Fibroblast of skin of left biceps (primary cell): ENCODE results near the gene PDE2A.

Source experiments
- DNase-seq, 2 experiments: peaks; one replicate each; pipeline ENCODE4 v3.0.0-alpha.2; 2013; ENCODE audit warnings: low read depth in 2 of 2

PDE2A gene

GRCh38 chr11:72615329-72615728 lies 58.9 kb downstream of the PDE2A start:
- DNase-seq = no peak

DNA sequence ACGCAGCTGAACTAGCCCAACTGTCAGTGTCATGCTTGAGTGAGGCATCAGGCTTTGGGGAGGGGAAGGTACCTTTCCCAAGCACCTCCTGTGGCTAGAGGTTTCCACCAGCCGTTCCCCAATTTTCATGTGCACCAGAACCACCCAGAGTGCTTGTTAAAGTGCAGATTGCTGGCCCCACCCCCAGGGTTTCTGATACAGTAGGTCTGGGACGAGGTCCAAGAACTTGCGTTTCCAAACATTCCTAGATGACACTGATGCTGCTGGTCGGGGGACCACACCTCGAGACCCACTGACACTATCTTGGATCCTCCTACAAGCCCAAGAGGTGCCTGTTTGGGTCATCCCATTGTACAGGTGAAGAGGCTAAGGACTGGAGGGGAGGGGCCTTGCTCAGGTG lies 59.8 kb downstream of the PDE2A start:
- DNase-seq = no peak

- no peak for DNase-seq
Measured at GRCh38 chr11:72613977-72614376, 60.2 kb downstream of the PDE2A start.

- DNase-seq = no peak
Measured at GRCh38 chr11:72613450-72613849, 60.8 kb downstream of the PDE2A start.

DNA sequence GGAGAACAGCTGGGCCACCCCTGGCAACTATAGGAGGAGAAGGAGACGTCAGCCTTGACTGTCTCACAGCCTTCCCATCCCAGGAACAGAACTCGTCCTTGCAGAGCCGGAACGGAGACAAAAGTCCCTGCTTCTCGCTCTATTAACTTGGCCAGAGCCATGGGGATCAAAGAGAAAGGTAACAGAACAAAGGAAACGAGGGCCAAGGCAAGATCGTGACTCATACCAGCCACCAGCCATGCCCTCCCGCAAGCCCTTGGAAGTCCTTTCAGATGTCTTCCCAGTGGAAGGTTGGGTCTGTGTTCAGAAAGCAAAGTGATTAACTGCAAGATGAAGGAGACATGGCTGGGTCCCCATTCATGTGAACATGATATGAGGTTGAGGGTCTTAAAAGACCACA lies 64.7 kb downstream of the PDE2A start:
- DNase-seq = no peak

- no peak for DNase-seq
Measured at GRCh38 chr11:72609045-72609444, 65.2 kb downstream of the PDE2A start.

DNA sequence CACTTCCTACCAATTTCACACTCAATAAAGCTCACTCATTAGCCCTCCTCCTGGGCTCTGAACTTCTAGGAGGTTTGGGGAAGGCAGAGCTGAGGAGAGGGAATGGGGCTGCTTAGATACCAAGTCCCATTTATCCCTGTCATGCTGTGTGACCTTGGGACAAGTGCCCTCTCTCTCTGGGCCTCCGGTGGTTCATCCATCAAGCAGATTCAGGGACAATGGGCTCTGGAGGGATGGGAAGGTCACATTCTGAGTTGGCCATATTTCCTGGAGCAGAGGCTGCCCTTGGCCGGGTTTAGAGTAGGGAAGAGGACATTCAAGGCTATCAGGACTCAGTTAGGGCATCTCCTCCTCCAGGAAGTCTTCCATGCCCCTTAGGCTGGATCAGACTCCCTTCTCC lies 66.7 kb downstream of the PDE2A start:
- no peak for DNase-seq

GRCh38 chr11:72606748-72607468 lies 67.3 kb downstream of the PDE2A start:
- DNase-seq = no peak

GRCh38 chr11:72605973-72606747 lies 68.1 kb downstream of the PDE2A start:
- no peak for DNase-seq

DNA sequence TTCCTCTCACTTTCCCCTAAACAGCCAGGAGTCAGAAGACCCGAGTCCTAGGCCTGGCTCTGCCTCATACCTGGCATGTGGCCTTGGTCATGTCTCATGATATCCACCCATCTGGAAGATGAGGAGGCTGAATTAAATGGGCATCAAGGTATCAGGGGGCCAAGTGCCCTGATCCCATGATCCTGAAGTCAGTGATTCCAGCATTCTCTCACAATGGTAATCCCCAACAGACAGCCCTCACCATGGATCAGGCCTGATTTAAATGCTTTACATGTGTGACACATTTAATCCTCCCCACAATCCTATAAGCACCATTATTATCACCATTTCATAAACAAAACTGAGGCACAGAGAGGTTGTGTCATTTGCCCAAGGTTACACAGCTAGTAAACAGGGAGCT lies 70.0 kb downstream of the PDE2A start:
- no peak for DNase-seq

DNA sequence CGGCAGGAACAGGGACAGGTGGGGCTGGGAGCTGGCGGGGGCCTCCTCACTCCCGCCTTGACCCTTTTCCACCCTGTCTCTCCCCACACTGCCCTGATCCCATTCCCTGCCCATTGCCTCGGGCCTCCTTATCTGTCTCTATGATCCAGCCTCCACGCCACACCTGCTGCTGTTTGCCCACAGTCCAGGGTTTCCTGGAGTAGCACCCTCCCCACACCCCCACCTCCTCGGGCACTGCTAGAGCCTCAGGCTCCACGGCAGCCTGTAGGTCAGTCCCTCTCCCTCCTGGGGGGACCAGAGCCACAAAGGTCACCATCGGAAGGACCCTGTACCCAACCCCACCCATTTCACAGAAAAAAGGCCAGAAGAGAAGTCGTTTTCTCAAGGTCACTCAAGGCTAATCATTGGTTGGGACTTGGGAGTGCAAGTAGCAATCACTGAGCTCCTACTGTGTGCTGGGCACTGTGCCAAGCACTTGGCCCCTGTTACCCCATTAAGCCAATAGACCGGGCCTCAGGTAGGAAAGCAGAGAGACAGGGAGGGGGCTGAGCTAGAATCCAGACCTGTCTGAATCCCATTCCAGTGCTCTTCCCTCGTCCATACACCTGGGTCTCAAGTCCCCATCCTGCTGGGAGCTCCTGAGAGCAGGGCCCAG lies 71.8 kb downstream of the PDE2A start:
- no peak for DNase-seq

GRCh38 chr11:72600557-72600956 lies 73.7 kb downstream of the PDE2A start:
- no peak for DNase-seq

- no peak for DNase-seq
Measured at GRCh38 chr11:72599325-72600117, 74.7 kb downstream of the PDE2A start.

- no peak for DNase-seq
Measured at GRCh38 chr11:72598906-72599305, 75.3 kb downstream of the PDE2A start.

GRCh38 chr11:72598466-72598865 lies 75.8 kb downstream of the PDE2A start:
- DNase-seq = no peak

- no peak for DNase-seq
Measured at GRCh38 chr11:72597721-72598120, 76.5 kb downstream of the PDE2A start.

DNA sequence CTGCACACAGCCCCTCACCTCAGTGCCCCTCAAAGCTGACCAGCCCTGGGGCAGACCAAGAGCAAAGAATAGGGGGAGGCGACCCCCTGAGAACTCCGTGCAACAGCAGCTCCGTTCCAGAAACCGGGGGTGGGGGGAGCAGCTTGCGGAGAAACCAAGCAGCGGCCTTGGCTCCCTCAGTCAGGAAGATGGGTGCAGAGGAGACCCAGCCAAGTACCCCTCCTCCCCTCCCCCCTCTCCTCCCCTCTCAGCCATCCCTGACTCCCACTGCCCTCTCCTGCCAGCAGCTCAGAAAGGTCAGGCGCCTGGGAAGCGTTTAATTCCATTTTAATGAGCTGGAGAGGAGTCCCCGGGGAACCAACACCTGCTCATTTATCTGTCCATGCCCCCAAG lies 78.9 kb downstream of the PDE2A start:
- no peak for DNase-seq

GRCh38 chr11:72594493-72595291 lies 79.5 kb downstream of the PDE2A start:
- DNase-seq = no peak

GRCh38 chr11:72592698-72593495 lies 81.3 kb downstream of the PDE2A start:
- no peak for DNase-seq

GRCh38 chr11:72591785-72592502 lies 82.3 kb downstream of the PDE2A start:
- DNase-seq = no peak
